ENCODE measurements around the gene KCNE3.
A peak's percentile ranks its signal among the peaks of the same experiment; 100 is the strongest.

GRCh38 chr11:74449369-74449931, 17.9 kb downstream of the KCNE3 start:
- no peak for TF ChIP-seq POLR2A (IDR thresholded peaks at IDR 0.05; ENCODE audit: low read depth, low read length)
- no peak for TF ChIP-seq ZNF207 (IDR thresholded peaks at IDR 0.05; ENCODE audit: borderline replicate concordance)
- no peak for TF ChIP-seq BCLAF1 (IDR thresholded peaks at IDR 0.05)
- no peak for TF ChIP-seq BHLHE40 (IDR thresholded peaks at IDR 0.05; ENCODE audit: borderline replicate concordance in 1 of 2, low read depth in 2 of 2, low read length in 1 of 2)
- no peak for TF ChIP-seq ZNF592 (IDR thresholded peaks at IDR 0.05)
- TF ChIP-seq CTCF (IDR thresholded peaks at IDR 0.05 in 2 of 3, conservative IDR thresholded peaks at IDR 0.05 in 1 of 3; ENCODE audit: control insufficient read depth in 2 of 3, extremely low read depth in 1 of 3, insufficient read depth in 1 of 3, low read depth in 3 of 3, low read length in 3 of 3), result peak; percentile 67 to 83 (median 69)
- no peak for TF ChIP-seq IRF3 (IDR thresholded peaks at IDR 0.05)
- no peak for TF ChIP-seq MXI1 (IDR thresholded peaks at IDR 0.05; ENCODE audit: low read depth, low read length)
- TF ChIP-seq LARP7 (IDR thresholded peaks at IDR 0.05), result no peak
